Small intestine (tissue), 7 donors: Measurements from ENCODE around the gene TMEM53. TPM values are rescaled to one million over a fixed set of nuclear protein-coding genes. Genes with fewer than 3 reads are reported as not detected.
A peak's percentile ranks its signal among the peaks of the same experiment; 100 is the strongest.

Experiments used
- DNase-seq, 2 donors: peaks; one replicate each; pipeline versions ENCODE4 v3.0.0 to v3.0.0-alpha.2; 2013
- FAIRE-seq: peaks from 2 replicates; lab custom pipeline; 2012; peaks lifted over from hg19 to GRCh38; lab: Jason Lieb, UNC
- H3K27ac ChIP-seq, 3 donors: one replicate each; pipeline ENCODE4 v1.5.1; 2013; ENCODE audit warnings: low read length in 2 of 3, mild to moderate bottlenecking in 2 of 3, control low read depth in 1 of 3, inconsistent platforms in 1 of 3, low read depth in 1 of 3, moderate library complexity in 1 of 3
- H3K27me3 ChIP-seq, 3 donors: one replicate each; pipeline ENCODE4 v1.6.1; 2013; ENCODE audit warnings: low read length in 3 of 3, inconsistent platforms in 1 of 3; ENCODE audit not compliant: control insufficient read depth in 3 of 3, insufficient read depth in 3 of 3
- H3K36me3 ChIP-seq, 3 donors: one replicate each; pipeline ENCODE4 v1.6.1; 2013; ENCODE audit warnings: low read length in 3 of 3, inconsistent platforms in 1 of 3, low read depth in 1 of 3, mild to moderate bottlenecking in 1 of 3, moderate library complexity in 1 of 3; ENCODE audit not compliant: control insufficient read depth in 3 of 3, insufficient read depth in 2 of 3
- H3K4me1 ChIP-seq, 3 donors: one replicate each; pipeline ENCODE4 v1.6.1; 2013; ENCODE audit warnings: low read length in 2 of 3, inconsistent platforms in 1 of 3, low read depth in 1 of 3, mild to moderate bottlenecking in 1 of 3, moderate library complexity in 1 of 3; ENCODE audit not compliant: control insufficient read depth in 3 of 3, insufficient read depth in 2 of 3
- H3K4me3 ChIP-seq, 3 donors: one replicate each; pipeline ENCODE4 v1.5.1; 2013; ENCODE audit warnings: low read length in 3 of 3, control low read depth in 1 of 3, inconsistent platforms in 1 of 3, low read depth in 1 of 3, mild to moderate bottlenecking in 1 of 3, moderate library complexity in 1 of 3
- H3K9me3 ChIP-seq, 2 donors: one replicate each; pipeline ENCODE4 v1.6.1; 2013; ENCODE audit warnings: low read depth in 1 of 2, low read length in 1 of 2; ENCODE audit not compliant: control insufficient read depth in 2 of 2, insufficient read depth in 1 of 2
- WGBS, 3 donors: extraction: QIAGEN DNeasy Blood & Tissue Kit; methylation state at CpG; one replicate each; pipeline ENCODE4 v1.1.7; 2013; 5-methylcytosine and 5-hydroxymethylcytosine counted together
- polyA plus RNA-seq, 4 donors: library from polyadenylated mRNA; stranded (reverse) in 3 of 4; unstranded in 1 of 4; fragments of 200-250 nt in 3 of 4; fragments of 120-200 nt in 1 of 4; gene quantifications; one replicate each; pipeline versions ENCODE4 v1.2.1 to v1.2.3, GENCODE V29; 2013
- donor health status: healthy with polysubstance abuse.
- donor health status: control.
- donor health status: control.
- donor health status: Bipolar disorder and iron deficiency.
- donor health status: healthy.

TMEM53 gene
- polyA plus RNA-seq, 4 donors, result 16.6 to 27.2 (median 22.8) TPM

- Histone ChIP-seq H3K4me3 (no peak overlapping the region), H3K36me3 (no peaks in the 10 kb centered on the region), H3K9me3 (no peaks in the 10 kb centered on the region), H3K4me1 (no peaks in the 10 kb centered on the region), H3K27me3 (no peaks in the 10 kb centered on the region), H3K27ac (no peak overlapping the region)
- DNase-seq, result no peak
- FAIRE-seq, result no peak
- 33 to 40% (median 35%) methylated on average over 1 of the region's 1 CpG for WGBS, 3 donors
These were observed 43.4 kb upstream of the TMEM53 start for GRCh38 chr1:44717653-44718052.

GRCh38 chr1:44717156-44717555, 42.9 kb upstream of the TMEM53 start:
- Histone ChIP-seq H3K27ac (no peak overlapping the region), H3K4me3 (no peak overlapping the region), H3K9me3 (no peaks in the 10 kb centered on the region), H3K36me3 (no peaks in the 10 kb centered on the region), H3K4me1 (no peaks in the 10 kb centered on the region), H3K27me3 (no peaks in the 10 kb centered on the region)
- FAIRE-seq (no peak), DNase-seq (no peak)
- 87 to 94% (median 92%) methylated on average over 4 of the region's 4 CpGs for WGBS, 3 donors

GRCh38 chr1:44714944-44715571, 40.8 kb upstream of the TMEM53 start:
- no peaks in the 10 kb centered on the region for H3K36me3 ChIP-seq
- WGBS, 3 donors, result 9 to 10% (median 9%) methylated on average over 9 of the region's 9 CpGs
- no peaks in the 10 kb centered on the region for H3K27me3 ChIP-seq
- H3K4me1 ChIP-seq, result no peaks in the 10 kb centered on the region
- H3K4me3 ChIP-seq, result no peak overlapping the region
- DNase-seq, result peak; percentile 82 to 84
- H3K9me3 ChIP-seq, result no peaks in the 10 kb centered on the region
- FAIRE-seq, result no peak
- H3K27ac ChIP-seq, result no peak overlapping the region

GRCh38 chr1:44714532-44714931, 40.3 kb upstream of the TMEM53 start:
- Histone ChIP-seq H3K9me3 (no peaks in the 10 kb centered on the region), H3K4me3 (no peak overlapping the region), H3K4me1 (no peaks in the 10 kb centered on the region), H3K27ac (no peak overlapping the region), H3K36me3 (no peaks in the 10 kb centered on the region), H3K27me3 (no peaks in the 10 kb centered on the region)
- no peak for FAIRE-seq
- DNase-seq, result no peak
- WGBS, 3 donors, result 87 to 89% (median 87%) methylated on average over 7 of the region's 7 CpGs

GRCh38 chr1:44713321-44713781, 39.1 kb upstream of the TMEM53 start:
- DNase-seq, result peak in 1 of 2 donors; percentile 45
- Histone ChIP-seq H3K27me3 (no peaks in the 10 kb centered on the region), H3K4me3 (no peak overlapping the region), H3K4me1 (no peaks in the 10 kb centered on the region), H3K9me3 (no peaks in the 10 kb centered on the region), H3K27ac (no peak overlapping the region), H3K36me3 (no peaks in the 10 kb centered on the region)
- no peak for FAIRE-seq
- 11 to 46% (median 25%) methylated on average over 6 of the region's 6 CpGs for WGBS, 3 donors

GRCh38 chr1:44707959-44708831, 33.9 kb upstream of the TMEM53 start:
- Histone ChIP-seq H3K9me3 (no peaks in the 10 kb centered on the region), H3K4me3 (no peak overlapping the region), H3K27ac (no peak overlapping the region), H3K27me3 (no peaks in the 10 kb centered on the region), H3K4me1 (no peaks in the 10 kb centered on the region), H3K36me3 (no peaks in the 10 kb centered on the region)
- WGBS, 3 donors, result 29 to 34% (median 33%) methylated on average over 15 of the region's 15 CpGs
- DNase-seq (peak; percentile 39 to 71), FAIRE-seq (no peak)

- no peak for DNase-seq
- Histone ChIP-seq H3K4me1 (no peaks in the 10 kb centered on the region), H3K27ac (no peak overlapping the region), H3K4me3 (no peak overlapping the region), H3K27me3 (no peaks in the 10 kb centered on the region), H3K9me3 (no peaks in the 10 kb centered on the region), H3K36me3 (no peaks in the 10 kb centered on the region)
- 87 to 90% (median 88%) methylated on average over 6 of the region's 6 CpGs for WGBS, 3 donors
- no peak for FAIRE-seq
These were observed 33.0 kb upstream of the TMEM53 start for GRCh38 chr1:44707112-44707881.

GRCh38 chr1:44705938-44706337, 31.7 kb upstream of the TMEM53 start:
- DNase-seq (no peak), FAIRE-seq (no peak)
- no peak overlapping the region for H3K4me3 ChIP-seq
- H3K4me1 ChIP-seq, result peaks cover 0 to under 1% (median 0%) of the 10 kb centered on the region in 3 donors
- no peaks in the 10 kb centered on the region for H3K9me3 ChIP-seq
- no peak overlapping the region for H3K27ac ChIP-seq
- no peaks in the 10 kb centered on the region for H3K36me3 ChIP-seq
- no peaks in the 10 kb centered on the region for H3K27me3 ChIP-seq
- WGBS, 3 donors, result 78 to 91% (median 88%) methylated on average over 2 of the region's 2 CpGs
